PFSK-1 (cell line): ENCODE data around the gene TMUB1.

Experiments
- FOXP2 ChIP-seq: optimal IDR thresholded peaks from 2 replicates; pipeline ENCODE3; 2011; ENCODE audit warnings: borderline replicate concordance, control low read depth, inconsistent platforms; ENCODE audit not compliant: insufficient read depth; ENCODE audit errors: extremely low read length, extremely low read depth
- POLR2AphosphoS5 ChIP-seq: IDR thresholded peaks from 2 replicates; pipeline ENCODE4 v1.6.1; 2012; ENCODE audit warnings: low read depth, mild to moderate bottlenecking, control low read depth, low read length, moderate library complexity
- REST ChIP-seq, 2 experiments: IDR thresholded peaks; 2 replicates each; pipeline versions ENCODE4 v1.6.1 to v1.8.0; 2011 to 2012; ENCODE audit warnings: low read depth in 2 of 2, low read length in 2 of 2, control low read depth in 1 of 2, inconsistent platforms in 1 of 2, mild to moderate bottlenecking in 1 of 2, moderate library complexity in 1 of 2; ENCODE audit not compliant: insufficient read depth in 1 of 2
- SIN3A ChIP-seq: IDR thresholded peaks from 2 replicates; pipeline ENCODE4 v1.6.1; 2012; ENCODE audit warnings: mild to moderate bottlenecking, low read length, moderate library complexity, borderline replicate concordance; ENCODE audit not compliant: insufficient read depth
- TAF1 ChIP-seq: IDR thresholded peaks from 2 replicates; pipeline ENCODE4 v1.6.1; 2012; ENCODE audit warnings: low read length, control low read depth, borderline replicate concordance; ENCODE audit not compliant: insufficient read depth

DNA sequence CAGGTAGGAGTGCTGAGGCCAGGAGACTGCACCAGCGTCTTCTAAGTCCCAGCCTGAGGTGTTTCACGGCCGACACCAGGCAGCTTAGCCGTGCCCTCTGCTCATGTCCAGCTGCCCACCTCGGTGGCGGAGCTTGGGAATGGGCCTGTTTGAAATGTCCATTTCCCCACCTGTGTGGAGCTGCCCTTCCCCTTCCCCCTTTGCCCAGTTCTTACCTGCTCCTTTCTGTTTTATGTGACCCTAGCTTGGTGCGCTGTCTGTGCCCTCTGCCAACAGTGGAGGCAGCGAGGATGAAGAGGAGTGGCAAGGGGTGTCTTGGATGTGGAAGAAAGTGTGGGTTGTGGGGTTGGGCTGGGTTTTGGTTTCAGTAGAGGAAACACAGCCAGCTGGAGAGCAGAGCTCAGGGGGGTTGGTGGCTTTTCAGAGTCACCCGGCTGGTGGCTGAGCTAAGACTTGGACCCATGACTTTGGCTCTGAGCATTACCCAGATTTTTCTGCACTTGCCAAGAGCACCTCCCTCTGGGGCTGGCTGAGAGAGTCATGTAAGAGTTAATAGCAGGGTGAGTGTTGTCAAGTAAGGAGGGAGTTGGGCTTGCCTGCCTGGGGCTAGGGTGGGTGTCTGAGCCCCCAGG, 46.8 kb upstream of the TMUB1 start:
- TF ChIP-seq POLR2AphosphoS5 (no peak), REST (IDR thresholded peaks at IDR 0.05; ENCODE audit: insufficient read depth in 1 of 2, low read depth in 2 of 2, low read length in 2 of 2) (no peak), SIN3A (no peak), TAF1 (no peak), FOXP2 (no peak)
